ENCODE measurements around the gene UBALD1. TPM values are rescaled to one million over a fixed set of nuclear protein-coding genes. Genes with fewer than 3 reads are reported as not detected.
"Not testable (repeated sequence)": the region's sequence is repeated elsewhere in the genome, so short reads cannot be mapped to it uniquely, and the experiment has no call there.

The UBALD1 gene
- total RNA-seq, 2 experiments from 2014 or later: 20.2 to 27.7 TPM

GRCh38 chr16:4654011-4654963, 39.6 kb upstream of the UBALD1 start:
- CTCF ChIA-PET: no interaction called here
- Mint-ChIP-seq H3K4me1 (peaks cover 7% of the 10 kb centered on the region), H3K27me3 (no peaks in the 10 kb centered on the region), H3K9me3 (ENCODE audit: low read depth) (no peaks in the 10 kb centered on the region), H3K4me3 (no peak overlapping the region), H3K36me3 (peaks cover 10% of the 10 kb centered on the region), H3K27ac (no peak overlapping the region)
- no peak for ATAC-seq
- DNase-seq: no peak

- no peak for ATAC-seq
- Mint-ChIP-seq H3K27ac (no peak overlapping the region), H3K9me3 (ENCODE audit: low read depth) (no peaks in the 10 kb centered on the region), H3K4me1 (peaks cover 12% of the 10 kb centered on the region), H3K36me3 (peaks cover 17% of the 10 kb centered on the region), H3K4me3 (no peak overlapping the region), H3K27me3 (peaks cover 4% of the 10 kb centered on the region)
- CTCF ChIA-PET: no interaction called here
- DNase-seq: no peak
These were observed 37.9 kb upstream of the UBALD1 start for GRCh38 chr16:4652561-4652960.

GRCh38 chr16:4651827-4652226, 37.1 kb upstream of the UBALD1 start:
- H3K4me1 Mint-ChIP-seq: peaks cover 15% of the 10 kb centered on the region
- no peaks in the 10 kb centered on the region for H3K9me3 Mint-ChIP-seq (ENCODE audit: low read depth)
- H3K27ac Mint-ChIP-seq: no peak overlapping the region
- CTCF ChIA-PET: no interaction called here
- peaks cover 4% of the 10 kb centered on the region for H3K27me3 Mint-ChIP-seq
- DNase-seq (no peak), ATAC-seq (no peak)
- H3K36me3 Mint-ChIP-seq: peaks cover 20% of the 10 kb centered on the region
- no peak overlapping the region for H3K4me3 Mint-ChIP-seq

- H3K9me3 Mint-ChIP-seq (ENCODE audit: low read depth); H3K27me3 Mint-ChIP-seq; H3K4me3 Mint-ChIP-seq: not testable (repeated sequence)
- CTCF ChIA-PET: interaction anchor here (0.7 to 1.9 kb wide), 22 partner anchors 10 to 297 kb away, joined by 3 to 19 read pairs (median 5); partner anchors contain the start of gene MGRN1
- peak; percentile 66 for ATAC-seq
- Mint-ChIP-seq H3K4me1 (peaks cover 15% of the 10 kb centered on the region), H3K36me3 (peaks cover 17% of the 10 kb centered on the region), H3K27ac (peak overlapping the region; percentile 52)
- DNase-seq: peak; percentile 81
These were observed 35.9 kb upstream of the UBALD1 start for GRCh38 chr16:4650443-4651074.

- peak; percentile 22 for ATAC-seq
- H3K9me3 Mint-ChIP-seq (ENCODE audit: low read depth): no peaks in the 10 kb centered on the region
- H3K27me3 Mint-ChIP-seq: peaks cover 4% of the 10 kb centered on the region
- CTCF ChIA-PET: interaction anchor here (0.7 to 1.9 kb wide), 24 partner anchors 11 to 215 kb away, joined by 3 to 19 read pairs (median 5); partner anchors contain the start of gene MGRN1
- H3K4me3 Mint-ChIP-seq: no peak overlapping the region
- peak overlapping the region; percentile 58 for H3K27ac Mint-ChIP-seq
- H3K36me3 Mint-ChIP-seq: peaks cover 17% of the 10 kb centered on the region
- peaks cover 15% of the 10 kb centered on the region for H3K4me1 Mint-ChIP-seq
- no peak for DNase-seq
These were observed 35.2 kb upstream of the UBALD1 start for GRCh38 chr16:4649744-4650442.

GRCh38 chr16:4648917-4649316, 34.2 kb upstream of the UBALD1 start:
- ATAC-seq (peak; percentile 26), DNase-seq (peak; percentile 56)
- Mint-ChIP-seq H3K4me1 (peaks cover 15% of the 10 kb centered on the region), H3K4me3 (peak overlapping the region; percentile 39), H3K27me3 (peaks cover 4% of the 10 kb centered on the region), H3K9me3 (ENCODE audit: low read depth) (no peaks in the 10 kb centered on the region), H3K27ac (peak overlapping the region; percentile 84), H3K36me3 (peaks cover 17% of the 10 kb centered on the region)
- CTCF ChIA-PET: interaction anchor here (1.9 kb wide), 2 partner anchors 12 to 21 kb away, joined by 6 to 10 read pairs; no protein-coding TSS in a partner anchor

- Mint-ChIP-seq H3K4me3 (no peak overlapping the region), H3K27me3 (peaks cover 4% of the 10 kb centered on the region), H3K27ac (peak overlapping the region; percentile 20), H3K9me3 (ENCODE audit: low read depth) (no peaks in the 10 kb centered on the region), H3K4me1 (peaks cover 17% of the 10 kb centered on the region), H3K36me3 (peaks cover 13% of the 10 kb centered on the region)
- no peak for DNase-seq
- peak; percentile 8 for ATAC-seq
- CTCF ChIA-PET: interaction anchor here (1.0 kb wide), 1 partner anchor 23 kb away, joined by 3 read pairs; the partner anchor contains the start of gene MGRN1
These were observed 32.9 kb upstream of the UBALD1 start for GRCh38 chr16:4647644-4647980.

- H3K27ac Mint-ChIP-seq: peak overlapping the region; percentile 20
- peaks cover 13% of the 10 kb centered on the region for H3K36me3 Mint-ChIP-seq
- H3K9me3 Mint-ChIP-seq (ENCODE audit: low read depth): no peaks in the 10 kb centered on the region
- CTCF ChIA-PET: interaction anchor here (1.0 kb wide), 1 partner anchor 23 kb away, joined by 3 read pairs; the partner anchor contains the start of gene MGRN1
- no peak for DNase-seq
- H3K4me1 Mint-ChIP-seq: peaks cover 17% of the 10 kb centered on the region
- no peak overlapping the region for H3K4me3 Mint-ChIP-seq
- ATAC-seq: peak; percentile 21
- H3K27me3 Mint-ChIP-seq: peaks cover 4% of the 10 kb centered on the region
These were observed 32.3 kb upstream of the UBALD1 start for GRCh38 chr16:4646773-4647643.

GRCh38 chr16:4641895-4642294, 27.2 kb upstream of the UBALD1 start:
- no peaks in the 10 kb centered on the region for H3K9me3 Mint-ChIP-seq (ENCODE audit: low read depth)
- H3K4me3 Mint-ChIP-seq: no peak overlapping the region
- no peak for DNase-seq
- H3K27me3 Mint-ChIP-seq: no peaks in the 10 kb centered on the region
- ATAC-seq: no peak
- CTCF ChIA-PET: interaction anchor here (2.2 kb wide), 1 partner anchor 18 kb away, joined by 4 read pairs; the partner anchor contains the start of gene MGRN1
- peaks cover 23% of the 10 kb centered on the region for H3K4me1 Mint-ChIP-seq
- H3K27ac Mint-ChIP-seq: no peak overlapping the region
- peaks cover 3% of the 10 kb centered on the region for H3K36me3 Mint-ChIP-seq

GRCh38 chr16:4641306-4641687, 26.6 kb upstream of the UBALD1 start:
- no peaks in the 10 kb centered on the region for H3K27me3 Mint-ChIP-seq
- ATAC-seq: no peak
- CTCF ChIA-PET: interaction anchor here (2.2 kb wide), 1 partner anchor 17 kb away, joined by 4 read pairs; the partner anchor contains the start of gene MGRN1
- peaks cover 23% of the 10 kb centered on the region for H3K4me1 Mint-ChIP-seq
- H3K4me3 Mint-ChIP-seq: no peak overlapping the region
- DNase-seq: no peak
- no peaks in the 10 kb centered on the region for H3K9me3 Mint-ChIP-seq (ENCODE audit: low read depth)
- H3K27ac Mint-ChIP-seq: no peak overlapping the region
- peaks cover 3% of the 10 kb centered on the region for H3K36me3 Mint-ChIP-seq

GRCh38 chr16:4640572-4641305, 26.1 kb upstream of the UBALD1 start:
- no peak for ATAC-seq
- no peak overlapping the region for H3K27ac Mint-ChIP-seq

More at GRCh38 chr16:4640572-4641305, 26.1 kb upstream of the UBALD1 start:
- no peak for DNase-seq
- CTCF ChIA-PET: interaction anchor here (2.2 kb wide), 1 partner anchor 17 kb away, joined by 4 read pairs; the partner anchor contains the start of gene MGRN1
- H3K9me3 Mint-ChIP-seq (ENCODE audit: low read depth): no peaks in the 10 kb centered on the region
- H3K4me3 Mint-ChIP-seq: no peak overlapping the region
- peaks cover 6% of the 10 kb centered on the region for H3K36me3 Mint-ChIP-seq
- H3K27me3 Mint-ChIP-seq: no peaks in the 10 kb centered on the region
- peaks cover 23% of the 10 kb centered on the region for H3K4me1 Mint-ChIP-seq
